Measurements from ENCODE around the gene GPS1.
A peak's percentile ranks its signal among the peaks of the same experiment; 100 is the strongest.

The GPS1 gene

DNA sequence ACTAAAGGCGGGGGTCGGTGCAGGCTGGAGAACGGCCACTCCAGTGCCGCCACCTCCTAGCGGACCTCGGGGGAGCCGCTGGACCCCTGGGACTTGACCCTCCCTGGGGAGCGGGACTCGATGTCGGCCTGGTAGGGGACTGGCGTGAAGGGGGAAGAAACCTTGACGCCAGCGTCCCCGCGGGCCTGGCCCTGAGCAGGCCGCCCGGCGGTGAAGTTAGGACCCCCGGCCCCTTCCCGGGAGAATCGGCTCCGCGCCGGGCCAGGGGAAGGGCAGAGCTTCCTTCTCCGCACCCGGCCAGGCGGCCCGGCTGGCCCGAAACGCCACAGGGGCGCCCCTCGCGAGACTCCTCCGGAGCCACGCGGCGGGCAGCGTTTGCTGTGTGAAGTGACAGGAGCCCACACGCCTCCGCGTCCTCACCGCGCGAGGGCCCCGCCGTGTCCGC, 13.5 kb downstream of the GPS1 start:
- H3K4me3 ChIP-seq (ENCODE audit: low read depth, low read length), result peak overlapping the region; percentile 97

DNA sequence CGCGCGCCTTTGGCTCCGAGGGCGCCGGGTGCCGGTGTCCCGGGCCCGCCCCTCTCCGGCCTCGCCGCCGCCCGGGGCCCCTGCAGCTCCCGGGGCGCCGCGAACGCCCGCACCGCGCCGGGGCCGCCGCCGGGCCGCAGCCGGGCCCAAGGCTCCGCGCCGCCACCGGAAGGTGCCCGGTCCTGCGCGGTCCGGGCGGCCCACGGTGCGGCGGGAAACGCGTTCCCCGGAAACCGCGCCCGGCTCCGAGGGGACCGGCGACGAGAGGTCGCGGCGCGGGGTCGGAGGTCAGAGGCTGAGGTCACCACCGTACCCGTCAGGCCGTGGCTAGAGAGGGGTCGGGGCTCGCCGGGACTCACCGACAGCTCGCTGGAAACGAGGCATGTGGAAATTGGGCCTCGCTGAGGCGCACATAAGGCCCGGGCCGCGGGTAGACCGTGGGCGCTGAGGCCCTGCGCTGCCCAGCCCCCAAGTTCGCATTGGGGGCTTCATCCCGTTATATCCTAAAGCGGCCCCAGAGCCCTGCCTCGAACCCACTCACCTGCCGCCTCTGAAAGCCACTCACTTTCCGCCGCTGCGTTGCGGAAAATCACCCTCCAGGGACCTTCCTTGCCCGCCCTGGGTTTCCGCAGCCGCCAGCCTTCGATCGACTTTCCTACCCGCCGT, 14.1 kb downstream of the GPS1 start, which contains the start of gene DUS1L:
Gene DUS1L, minus strand, starts transcription at position 167 of the 666 bp plus-strand sequence. CDS start 745 bp downstream, outside the sequence.
- TF ChIP-seq, protein P1, sequence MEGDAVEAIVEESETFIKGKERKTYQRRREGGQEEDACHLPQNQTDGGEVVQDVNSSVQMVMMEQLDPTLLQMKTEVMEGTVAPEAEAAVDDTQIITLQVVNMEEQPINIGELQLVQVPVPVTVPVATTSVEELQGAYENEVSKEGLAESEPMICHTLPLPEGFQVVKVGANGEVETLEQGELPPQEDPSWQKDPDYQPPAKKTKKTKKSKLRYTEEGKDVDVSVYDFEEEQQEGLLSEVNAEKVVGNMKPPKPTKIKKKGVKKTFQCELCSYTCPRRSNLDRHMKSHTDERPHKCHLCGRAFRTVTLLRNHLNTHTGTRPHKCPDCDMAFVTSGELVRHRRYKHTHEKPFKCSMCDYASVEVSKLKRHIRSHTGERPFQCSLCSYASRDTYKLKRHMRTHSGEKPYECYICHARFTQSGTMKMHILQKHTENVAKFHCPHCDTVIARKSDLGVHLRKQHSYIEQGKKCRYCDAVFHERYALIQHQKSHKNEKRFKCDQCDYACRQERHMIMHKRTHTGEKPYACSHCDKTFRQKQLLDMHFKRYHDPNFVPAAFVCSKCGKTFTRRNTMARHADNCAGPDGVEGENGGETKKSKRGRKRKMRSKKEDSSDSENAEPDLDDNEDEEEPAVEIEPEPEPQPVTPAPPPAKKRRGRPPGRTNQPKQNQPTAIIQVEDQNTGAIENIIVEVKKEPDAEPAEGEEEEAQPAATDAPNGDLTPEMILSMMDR (IDR thresholded peaks at IDR 0.05; ENCODE audit: low read depth, low read length, missing control alignments), result no peak
- H3K4me3 ChIP-seq (ENCODE audit: low read depth, low read length), result peak within 1 kb of the TSS; percentile 97
- peak; percentile 16 for DNase-seq (ENCODE audit: low read depth)

More for the DNA sequence above, 13.5 kb downstream of the GPS1 start:
- TF ChIP-seq, protein P1 (IDR thresholded peaks at IDR 0.05; ENCODE audit: low read depth, low read length, missing control alignments), result no peak
- no peak for DNase-seq (ENCODE audit: low read depth)

DNA sequence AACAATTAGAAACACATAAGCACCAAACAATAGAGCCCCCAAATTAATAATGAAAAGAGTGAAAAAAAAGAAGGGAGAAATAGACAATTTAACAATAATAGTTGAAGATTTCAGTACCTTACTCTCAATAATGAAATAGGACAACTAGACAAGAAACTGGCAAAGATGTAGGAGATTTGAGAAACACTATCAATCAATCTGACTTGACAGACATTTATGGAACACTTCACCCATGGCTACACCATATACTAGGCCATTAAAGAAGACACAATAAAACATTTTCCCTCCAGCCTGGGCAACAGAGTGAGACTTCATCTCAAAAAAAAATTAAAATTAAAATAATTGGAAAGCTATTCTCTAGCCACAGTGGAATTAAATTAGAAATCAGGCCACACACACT, 18.9 kb downstream of the GPS1 start:
- H3K4me3 ChIP-seq (ENCODE audit: low read depth, low read length), result no peak overlapping the region
- TF ChIP-seq, protein P1 (IDR thresholded peaks at IDR 0.05; ENCODE audit: low read depth, low read length, missing control alignments), result no peak

DNA sequence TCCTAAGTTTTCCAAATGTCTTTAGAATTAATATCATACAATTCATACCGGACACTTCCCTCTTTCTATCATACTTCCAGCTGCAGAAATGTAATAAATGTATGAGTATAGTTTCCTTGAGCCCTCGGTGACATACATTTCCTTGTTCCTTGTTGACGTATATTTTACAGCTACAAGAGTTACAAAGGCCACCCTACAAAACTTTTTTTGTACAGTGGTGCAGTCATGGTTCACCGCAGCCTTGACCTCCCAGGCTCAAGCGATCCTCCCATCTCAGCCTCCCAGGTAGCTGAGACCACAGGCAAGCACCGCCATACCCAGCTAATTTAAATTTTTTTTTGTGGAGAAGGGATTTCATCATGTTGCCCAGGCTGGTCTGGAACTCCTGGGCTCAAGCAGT, 21.1 kb downstream of the GPS1 start:
- DNase-seq (ENCODE audit: low read depth), result no peak
- TF ChIP-seq, protein P1 (IDR thresholded peaks at IDR 0.05; ENCODE audit: low read depth, low read length, missing control alignments), result no peak
- H3K4me3 ChIP-seq (ENCODE audit: low read depth, low read length), result no peak overlapping the region

More for the DNA sequence above, 18.9 kb downstream of the GPS1 start:
- DNase-seq (ENCODE audit: low read depth), result no peak

DNA sequence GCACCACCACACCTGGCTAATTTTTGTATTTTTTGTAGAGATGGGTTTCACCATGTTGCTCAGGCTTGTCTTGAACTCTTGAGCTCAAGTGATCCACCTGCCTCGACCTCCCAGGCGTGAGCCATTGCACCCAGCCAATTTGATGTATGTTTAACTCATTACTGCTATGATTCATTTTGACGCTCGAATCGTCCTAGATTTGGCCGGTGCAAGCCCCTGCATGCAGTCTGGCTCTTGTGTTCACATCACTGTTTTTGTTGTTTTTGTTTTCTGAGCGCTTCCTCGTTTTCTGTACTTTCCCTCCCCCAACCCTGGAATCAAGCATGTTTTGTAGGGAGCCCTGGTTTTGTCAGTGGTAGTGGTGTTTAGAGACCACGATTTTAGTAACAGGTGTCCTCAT, 21.7 kb downstream of the GPS1 start:
- no peak overlapping the region for H3K4me3 ChIP-seq (ENCODE audit: low read depth, low read length)
- DNase-seq (ENCODE audit: low read depth), result no peak
- TF ChIP-seq, protein P1 (IDR thresholded peaks at IDR 0.05; ENCODE audit: low read depth, low read length, missing control alignments), result no peak

DNA sequence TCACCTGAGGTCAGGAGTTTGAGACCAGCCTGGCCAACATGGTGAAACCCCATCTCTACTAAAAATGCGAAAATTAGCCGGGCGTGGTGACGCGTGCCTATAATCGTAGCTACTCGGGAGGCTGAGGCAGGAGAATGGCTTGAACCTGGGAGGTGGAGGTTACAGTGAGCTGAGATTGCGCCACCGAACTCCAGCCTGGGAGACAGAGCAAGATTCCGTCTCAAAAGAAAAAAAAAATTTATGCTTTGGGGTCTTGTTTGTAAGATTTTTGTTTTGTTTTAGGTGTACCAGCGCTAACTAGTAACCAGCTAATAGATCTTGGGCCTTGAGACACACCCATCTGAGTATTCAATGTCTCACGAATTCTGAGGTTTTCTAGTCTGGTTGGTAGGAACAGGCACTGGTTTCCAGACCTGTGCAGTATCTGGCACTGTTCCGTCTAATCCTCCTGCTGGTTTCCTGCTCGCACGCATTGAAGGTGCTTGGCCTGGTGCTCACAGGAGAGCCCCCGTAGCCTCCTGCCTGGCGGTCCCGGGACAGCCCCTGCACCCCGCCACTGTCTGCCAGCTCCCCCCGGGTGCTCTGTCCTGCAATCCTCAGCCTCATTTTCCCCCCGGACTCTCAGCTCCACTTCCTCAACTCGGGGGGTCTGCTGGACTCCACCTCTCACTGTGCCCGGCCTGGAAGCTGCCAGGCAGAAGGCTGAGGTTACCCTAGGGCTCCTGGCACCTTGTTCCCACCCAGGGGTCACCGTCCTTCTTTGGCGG, 24.5 kb downstream of the GPS1 start:
- TF ChIP-seq, protein P1 (IDR thresholded peaks at IDR 0.05; ENCODE audit: low read depth, low read length, missing control alignments), result no peak
- no peak for DNase-seq (ENCODE audit: low read depth)

More for the DNA sequence above, 24.5 kb downstream of the GPS1 start:
- H3K4me3 ChIP-seq (ENCODE audit: low read depth, low read length), result no peak overlapping the region
